ENCODE data around the gene TTN. TPM values are rescaled to one million over a fixed set of nuclear protein-coding genes. Genes with fewer than 3 reads are reported as not detected.
A peak's percentile ranks its signal among the peaks of the same experiment; 100 is the strongest.

Gene TTN
- total RNA-seq, 4 donors from 2014 or later: 1.8 to 10.0 (median 7.2) TPM

- H3K36me3 ChIP-seq: no peaks in the 10 kb centered on the region
- intact Hi-C loops (cut with DNase I; ENCODE audit: low total_unique reads): no loop called here
- no peak for DNase-seq
- no peak for TF ChIP-seq POLR2A (IDR thresholded peaks at IDR 0.05)
- H3K27ac ChIP-seq: peak overlapping the region; percentile 93 to 99
- H3K9me3 ChIP-seq: no peaks in the 10 kb centered on the region
- H3K4me3 ChIP-seq: peak overlapping the region; percentile 68
- H3K4me1 ChIP-seq: peaks cover 7 to 8% of the 10 kb centered on the region in 2 donors
- no peaks in the 10 kb centered on the region for H3K27me3 ChIP-seq
Observed at GRCh38 chr2:178479275-178479616, 328.0 kb downstream of the TTN start.

GRCh38 chr2:178478439-178479274, 328.6 kb downstream of the TTN start, which contains the start of gene FKBP7:
TSS of gene FKBP7 (minus strand) at chr2:178478600. CDS start at chr2:178478499, 101 bp downstream.
- DNase-seq: peak; percentile 84 to 88
- peak within 1 kb of the TSS; percentile 93 to 99 for H3K27ac ChIP-seq
- H3K9me3 ChIP-seq: no peaks in the 10 kb centered on the region
- H3K4me1 ChIP-seq: peaks cover 7 to 8% of the 10 kb centered on the region in 2 donors
- peak within 1 kb of the TSS; percentile 68 for H3K4me3 ChIP-seq
- intact Hi-C loops (cut with DNase I; ENCODE audit: low total_unique reads): no loop called here
- TF ChIP-seq POLR2A (IDR thresholded peaks at IDR 0.05) (peak; percentile 78), CTCF (IDR thresholded peaks at IDR 0.05) (peak; percentile 20 to 35 (median 28))
- no peaks in the 10 kb centered on the region for H3K36me3 ChIP-seq
- H3K27me3 ChIP-seq: no peaks in the 10 kb centered on the region

- peak in 1 of 2 donors; percentile 20 for DNase-seq
- TF ChIP-seq POLR2A (IDR thresholded peaks at IDR 0.05) (no peak), CTCF (IDR thresholded peaks at IDR 0.05) (no peak)
- intact Hi-C loops (cut with DNase I; ENCODE audit: low total_unique reads): no loop called here
- Histone ChIP-seq H3K36me3 (no peaks in the 10 kb centered on the region), H3K4me3 (peak overlapping the region; percentile 68), H3K27me3 (no peaks in the 10 kb centered on the region), H3K27ac (peak overlapping the region; percentile 93 to 99), H3K9me3 (no peaks in the 10 kb centered on the region), H3K4me1 (peaks cover 7 to 8% of the 10 kb centered on the region in 2 donors)
Observed at GRCh38 chr2:178478130-178478438, 329.1 kb downstream of the TTN start.

- DNase-seq: no peak
- TF ChIP-seq POLR2A (IDR thresholded peaks at IDR 0.05) (no peak), CTCF (IDR thresholded peaks at IDR 0.05) (no peak)
- intact Hi-C loops (cut with DNase I; ENCODE audit: low total_unique reads): no loop called here
- Histone ChIP-seq H3K27ac (peak overlapping the region; percentile 93 to 99), H3K9me3 (no peaks in the 10 kb centered on the region), H3K27me3 (no peaks in the 10 kb centered on the region), H3K36me3 (no peaks in the 10 kb centered on the region), H3K4me3 (peak overlapping the region; percentile 68), H3K4me1 (peaks cover 4 to 7% of the 10 kb centered on the region in 2 donors)
Observed at GRCh38 chr2:178477443-178478129, 329.6 kb downstream of the TTN start.

GRCh38 chr2:178476477-178476876, 330.7 kb downstream of the TTN start:
- Histone ChIP-seq H3K27ac (no peak overlapping the region), H3K27me3 (no peaks in the 10 kb centered on the region), H3K4me1 (peaks cover 0 to 7% of the 10 kb centered on the region in 2 donors), H3K4me3 (no peak overlapping the region), H3K9me3 (no peaks in the 10 kb centered on the region), H3K36me3 (no peaks in the 10 kb centered on the region)
- no peak for DNase-seq
- intact Hi-C loops (cut with DNase I; ENCODE audit: low total_unique reads): no loop called here
- TF ChIP-seq POLR2A (IDR thresholded peaks at IDR 0.05) (no peak), CTCF (IDR thresholded peaks at IDR 0.05) (no peak)

Other genes with a start within 250 kb of the TTN start
- gene CCDC141, start 242.7 kb upstream of the TTN start, total RNA-seq: 10 to 100 TPM in 1 of 4 donors, 1 to 10 TPM in 2, under 1 TPM in 1; 0.29 to 10.2 (median 3.8) TPM

Measured in uterus (tissue), 4 donors.